ENCODE measurements around the gene PDGFA.

Gene PDGFA

DNA sequence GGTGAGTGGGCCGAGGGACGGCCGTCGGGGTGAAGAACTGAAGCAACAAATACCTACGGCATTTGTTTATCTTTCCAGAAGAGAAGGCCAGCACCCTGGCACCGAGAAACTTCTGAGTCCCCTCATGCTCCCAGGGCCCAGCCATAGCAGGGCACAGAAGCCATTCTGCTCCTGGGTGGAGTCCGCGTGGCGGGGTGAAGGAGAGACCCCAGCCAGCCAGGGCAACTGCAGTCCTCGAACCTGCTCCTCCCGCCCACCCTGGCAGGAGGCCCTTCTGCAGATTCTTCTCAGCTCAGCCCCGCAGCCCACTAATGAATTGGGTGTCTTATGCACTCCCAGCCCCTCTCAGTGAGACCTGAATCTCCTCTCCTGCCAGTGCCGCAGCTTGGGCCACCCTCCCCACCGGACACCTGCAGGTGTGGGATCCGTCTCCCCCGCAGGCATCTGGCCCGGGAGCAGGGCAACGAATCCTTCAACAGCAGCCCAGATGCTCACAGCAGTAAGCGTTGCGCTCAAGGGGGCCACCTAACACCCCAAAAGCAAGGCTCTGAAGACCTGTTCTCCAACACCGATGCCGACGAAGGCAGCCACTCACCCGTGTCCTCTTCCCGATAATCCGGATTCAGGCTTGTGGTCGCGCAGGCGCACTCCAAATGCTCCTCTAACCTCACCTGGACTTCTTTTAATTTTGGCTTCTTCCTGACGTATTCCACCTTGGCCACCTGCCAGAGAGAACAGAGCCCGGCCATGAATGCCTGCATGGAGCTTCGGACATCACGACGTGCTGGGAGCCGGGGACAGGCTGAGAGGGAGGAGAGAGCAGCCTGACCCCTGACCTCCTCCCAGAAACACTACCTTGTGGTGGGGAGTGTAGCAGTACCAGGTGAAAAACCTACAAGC lies 18.9 kb downstream of the PDGFA start:
- FAIRE-seq = no peak

DNA sequence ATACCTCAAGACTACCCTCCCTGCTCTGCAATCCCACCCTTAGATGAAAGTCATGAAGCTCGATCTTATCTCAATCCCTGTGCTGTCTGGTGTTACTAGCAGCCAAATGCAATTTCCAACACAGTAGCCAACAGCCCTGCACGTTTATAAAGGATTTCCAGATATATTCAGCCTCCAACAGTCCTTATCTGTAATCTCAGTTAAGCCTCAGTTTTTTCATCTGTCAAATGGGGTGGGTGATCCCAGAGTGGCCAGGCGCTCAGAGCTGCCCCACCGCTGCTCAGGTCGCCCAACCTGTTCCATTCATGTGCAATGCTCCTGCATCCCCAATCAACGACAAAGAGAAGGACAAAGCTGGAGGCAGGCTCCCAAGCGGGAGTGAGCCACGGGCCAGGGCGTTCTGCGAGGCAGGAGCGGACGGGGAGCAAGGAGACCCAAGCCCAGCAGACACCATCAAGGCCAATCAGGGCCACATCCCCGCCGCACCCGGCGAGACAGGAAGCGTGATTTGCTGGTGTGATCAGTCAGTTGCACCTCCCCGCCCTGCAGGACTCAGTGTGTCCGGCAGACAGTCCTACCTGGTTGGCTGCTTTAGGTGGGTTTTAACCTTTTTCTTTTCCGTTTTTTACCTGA lies 19.7 kb downstream of the PDGFA start:
- no peak for FAIRE-seq

DNA sequence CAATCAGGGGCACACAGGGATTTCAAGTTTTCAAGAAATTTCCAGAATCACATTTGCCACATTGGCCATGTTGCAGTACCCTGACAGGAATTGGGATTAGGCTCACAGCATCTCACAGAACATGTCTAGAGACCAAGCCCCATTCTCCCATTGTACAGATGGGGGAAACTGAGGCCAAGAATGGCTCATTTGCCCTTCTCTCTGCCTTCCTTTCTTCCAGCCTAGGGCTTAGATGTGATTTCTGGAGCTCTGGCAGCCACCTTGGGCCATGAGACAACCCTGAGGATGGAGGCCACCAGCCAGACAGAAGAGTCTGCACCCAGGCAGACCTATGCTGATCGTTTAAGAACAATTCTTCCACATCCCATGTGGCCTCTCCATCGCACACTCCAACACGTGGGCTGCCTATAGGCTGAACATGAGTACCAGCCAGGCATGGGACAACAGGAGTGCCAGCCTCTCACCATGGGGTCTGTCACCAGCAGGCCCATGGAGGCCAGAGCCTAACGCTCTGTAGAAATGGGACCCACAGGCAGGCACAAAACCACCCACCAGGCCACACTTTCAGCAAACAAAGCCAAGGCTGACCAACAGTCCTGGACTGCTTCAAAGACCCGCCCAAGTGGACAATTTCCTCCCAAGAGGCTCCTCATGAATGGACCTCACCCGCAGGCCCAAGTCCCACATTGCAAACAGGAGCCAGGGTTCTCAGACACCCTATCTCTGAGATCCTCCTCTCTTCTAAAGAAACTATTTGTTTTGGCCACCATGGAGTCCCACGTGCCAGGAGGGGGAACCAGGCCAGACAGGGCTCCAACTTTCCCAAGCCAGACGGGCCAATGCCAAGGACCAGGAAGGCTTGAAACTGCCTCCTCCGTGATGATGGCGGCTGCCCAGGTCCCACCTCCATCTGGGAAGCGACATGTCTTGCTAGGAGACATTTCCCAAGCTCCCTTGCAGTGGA lies 20.7 kb downstream of the PDGFA start:
- FAIRE-seq = no peak

DNA sequence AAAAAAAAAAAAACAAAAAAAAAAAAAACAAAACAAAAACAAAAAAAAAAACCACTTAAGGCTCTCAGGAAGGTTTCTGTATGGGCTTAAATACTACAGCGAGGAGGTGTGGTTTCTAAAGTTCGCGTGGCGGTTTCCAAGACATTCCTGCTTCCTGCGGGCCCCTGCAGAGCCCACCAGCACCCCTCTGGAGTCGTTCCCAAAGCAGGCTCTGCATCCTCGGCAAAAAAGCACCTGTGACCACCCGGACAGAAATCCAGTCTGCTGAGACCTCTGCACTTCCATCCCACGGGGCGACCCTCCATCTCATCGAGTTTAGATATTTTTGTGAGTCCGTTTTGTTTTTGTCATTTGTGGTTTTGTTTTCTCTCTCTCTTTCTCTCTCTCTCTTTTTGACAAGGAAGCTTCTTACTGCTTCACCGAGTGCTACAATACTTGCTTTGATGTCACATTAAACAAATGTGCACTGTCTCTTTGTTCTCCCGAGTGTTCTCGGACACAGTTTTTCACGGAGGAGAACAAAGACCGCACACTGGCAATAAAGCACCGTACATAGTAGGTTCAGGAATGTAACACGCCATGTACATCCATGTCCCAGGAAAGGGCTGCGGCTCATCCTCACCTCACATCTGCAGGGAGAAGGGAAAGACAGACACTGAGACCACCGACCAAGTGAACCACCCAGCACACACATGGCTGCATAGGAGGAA lies 21.5 kb downstream of the PDGFA start:
- no peak for FAIRE-seq

DNA sequence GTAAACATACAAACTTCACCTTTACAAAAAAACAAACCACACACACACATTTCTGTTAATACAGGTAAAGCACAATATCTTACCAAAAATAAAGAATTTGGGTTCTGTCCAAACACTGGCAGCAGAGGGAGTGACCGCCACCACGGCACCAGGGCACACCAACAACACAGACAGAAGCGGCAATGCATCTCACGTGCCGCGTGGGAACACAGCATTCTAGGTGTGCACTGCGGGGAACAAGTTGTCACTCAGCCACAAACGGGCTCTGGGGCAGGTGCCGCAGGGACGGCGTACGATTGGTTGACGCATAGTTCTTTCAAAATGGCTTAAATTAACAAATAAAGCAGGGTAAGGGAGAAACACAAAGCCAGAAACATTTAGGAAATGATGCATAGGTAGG lies 22.3 kb downstream of the PDGFA start:
- FAIRE-seq = no peak

DNA sequence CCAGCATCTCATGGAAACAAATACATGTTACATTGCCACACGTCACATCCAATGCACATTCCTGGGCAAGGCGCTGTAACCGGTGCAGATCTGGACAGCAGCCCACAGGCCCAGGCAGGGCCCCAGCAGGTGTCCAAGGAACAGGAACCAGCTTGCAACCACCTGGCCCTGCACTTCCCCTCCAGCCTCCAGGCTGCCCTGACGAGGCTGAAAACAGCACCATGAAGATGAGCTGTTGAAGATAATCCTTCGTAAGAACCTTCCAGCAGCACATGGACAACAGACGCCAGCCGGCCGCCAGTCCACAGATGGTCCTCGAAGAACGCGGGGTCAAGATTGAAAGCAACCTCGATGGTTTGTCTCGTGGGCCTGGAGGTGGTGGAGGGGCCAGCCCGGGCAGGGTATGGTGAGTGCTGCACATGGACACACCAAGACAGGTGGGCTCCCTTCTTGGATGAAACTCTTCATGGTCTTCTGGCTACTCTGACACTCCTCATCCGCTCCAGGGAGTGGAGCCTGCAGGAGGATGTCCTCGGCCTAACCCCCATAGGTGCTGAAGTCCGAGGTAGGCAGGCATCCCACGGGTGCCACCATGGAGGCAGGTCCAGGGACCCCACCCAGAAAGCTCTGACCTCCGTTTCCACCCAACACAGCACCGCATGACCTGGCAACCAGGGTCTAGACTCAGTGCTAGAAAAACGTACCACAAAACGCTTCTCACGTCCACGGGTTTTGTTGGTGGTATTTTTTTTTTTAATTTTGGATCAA lies 22.9 kb downstream of the PDGFA start:
- FAIRE-seq = no peak

DNA sequence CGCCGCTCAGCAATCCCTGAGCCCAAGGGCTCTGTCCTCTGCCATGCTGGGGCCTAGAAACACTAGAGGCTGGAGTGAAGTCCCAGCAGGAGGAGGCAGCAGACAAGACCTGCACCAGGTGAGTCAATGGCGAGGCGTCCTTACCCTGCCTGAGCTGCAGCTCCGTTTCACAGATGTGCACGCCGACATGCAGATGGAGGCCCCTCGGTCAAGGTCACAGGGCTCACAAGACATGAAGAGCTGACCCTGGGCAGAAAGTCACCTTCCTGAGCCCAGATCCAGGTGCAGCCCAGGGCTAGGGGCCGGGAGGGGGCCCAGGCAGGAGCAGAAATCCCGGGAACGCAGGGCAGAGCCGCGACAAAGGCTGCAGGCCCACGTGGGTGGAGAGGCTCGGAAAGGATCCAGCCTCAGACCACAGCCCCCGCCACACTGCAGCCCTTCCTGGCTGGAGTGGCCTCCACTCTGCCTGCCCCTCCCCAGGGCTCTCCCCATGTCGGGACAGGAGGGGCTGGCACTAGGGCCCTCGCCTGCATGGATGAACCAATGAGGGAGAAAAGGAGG lies 23.8 kb downstream of the PDGFA start:
- FAIRE-seq = no peak

DNA sequence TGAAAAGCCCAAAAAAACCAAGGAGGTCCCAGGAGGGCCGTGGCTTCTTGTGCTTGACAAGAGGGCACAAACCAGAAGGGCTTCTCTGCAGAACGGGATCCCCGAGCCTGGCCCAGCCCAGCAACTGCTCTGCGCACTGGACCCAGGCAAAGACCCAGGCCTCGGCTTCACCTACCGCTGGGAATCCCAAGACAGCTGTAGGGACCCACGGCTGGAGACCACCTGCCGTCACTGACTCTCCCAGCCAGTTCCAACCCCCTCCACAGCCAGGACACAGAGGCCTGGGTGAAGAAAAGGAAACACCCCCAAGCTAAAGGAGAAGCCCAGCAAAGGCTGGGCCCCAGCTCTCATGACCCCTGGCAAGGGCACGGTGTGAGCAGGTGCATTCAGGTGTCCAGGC lies 24.3 kb downstream of the PDGFA start:
- FAIRE-seq = no peak

DNA sequence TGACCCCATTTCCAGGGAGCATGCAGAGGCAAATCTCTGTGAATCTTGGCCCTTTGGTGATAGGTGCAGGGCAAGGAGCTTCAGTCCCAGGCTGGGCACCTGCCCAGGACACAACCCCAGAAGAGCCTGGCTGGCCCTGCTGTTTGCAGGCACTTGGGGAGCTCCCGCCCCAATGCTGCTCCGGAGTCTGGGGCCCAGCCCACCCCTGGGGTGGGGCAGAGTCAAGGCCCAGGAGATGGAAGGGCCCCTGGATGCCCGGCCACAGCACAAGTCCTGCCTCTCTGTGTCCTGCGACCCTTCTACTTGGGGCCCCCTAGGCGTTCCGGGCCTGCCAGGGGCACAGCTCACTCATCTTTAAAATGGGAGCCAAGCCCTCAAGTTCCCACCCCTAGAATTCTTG lies 24.7 kb downstream of the PDGFA start:
- no peak for FAIRE-seq

DNA sequence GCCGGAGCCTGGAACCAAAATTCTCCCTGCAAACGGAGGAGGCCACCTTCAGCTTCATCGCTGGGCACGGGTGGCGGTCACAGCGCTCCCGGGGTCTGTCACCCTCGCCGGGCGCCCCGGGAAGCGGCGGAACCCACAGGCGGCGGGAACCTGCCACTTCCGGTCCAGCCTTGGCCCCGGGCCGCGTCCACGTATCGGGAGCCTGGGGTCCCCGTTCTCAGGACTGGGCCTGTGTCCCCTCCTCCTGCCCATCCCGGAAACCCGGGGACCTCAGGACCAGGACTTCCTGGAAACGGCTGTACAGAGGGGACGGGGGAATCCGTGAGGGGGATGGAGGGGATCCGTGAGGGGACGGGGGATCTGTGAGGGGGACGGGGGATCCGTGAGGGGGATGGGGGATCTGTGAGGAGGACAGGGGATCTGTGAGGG lies 25.4 kb downstream of the PDGFA start:
- FAIRE-seq = no peak

DNA sequence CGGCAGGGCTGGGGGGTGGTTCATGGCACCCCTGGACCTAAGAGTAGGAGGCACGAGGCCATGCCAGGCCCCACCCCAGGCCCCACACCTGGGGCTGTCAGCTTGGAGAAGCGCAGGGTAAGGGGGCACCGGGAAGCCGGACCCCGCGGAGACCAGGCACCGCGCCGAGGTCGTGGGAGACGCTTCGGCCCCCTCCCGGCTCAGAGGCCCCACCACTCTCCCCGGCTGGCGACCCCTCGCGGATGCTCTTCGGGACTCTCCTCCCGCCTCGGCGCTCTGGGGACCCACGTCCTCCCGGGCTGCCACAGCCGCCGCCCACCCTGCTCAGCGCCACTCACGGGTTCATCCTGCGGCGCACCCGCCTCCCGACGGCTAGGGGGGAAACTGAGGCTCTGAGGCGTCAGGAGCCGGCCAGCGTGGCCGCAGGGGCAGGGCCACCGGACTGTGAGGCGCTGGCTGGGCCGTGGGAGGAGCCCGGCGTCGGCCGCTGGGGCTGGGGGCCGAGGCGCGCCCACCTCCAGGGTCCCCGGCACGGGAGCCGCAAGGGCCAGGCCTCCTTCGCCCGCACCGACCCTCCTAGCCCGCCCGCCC lies 25.9 kb downstream of the PDGFA start:
- no peak for FAIRE-seq

DNA sequence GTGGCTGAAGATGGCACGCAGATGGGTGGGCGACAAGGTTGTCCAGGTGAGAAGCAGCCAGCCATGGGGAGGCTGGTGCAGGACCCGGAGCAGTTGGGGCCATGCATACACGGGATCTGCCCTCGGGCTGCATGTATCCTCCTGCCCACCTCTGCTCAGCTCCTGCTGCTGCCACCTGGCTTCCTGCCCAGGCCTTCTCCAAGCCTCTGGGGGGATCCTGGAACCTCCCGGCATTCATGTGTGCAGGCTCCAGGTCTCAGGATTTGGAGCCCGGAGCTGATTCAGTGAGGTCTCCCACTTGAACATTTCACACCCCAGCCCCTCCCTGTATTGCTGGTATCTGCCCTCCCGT lies 27.0 kb downstream of the PDGFA start:
- no peak for FAIRE-seq

DNA sequence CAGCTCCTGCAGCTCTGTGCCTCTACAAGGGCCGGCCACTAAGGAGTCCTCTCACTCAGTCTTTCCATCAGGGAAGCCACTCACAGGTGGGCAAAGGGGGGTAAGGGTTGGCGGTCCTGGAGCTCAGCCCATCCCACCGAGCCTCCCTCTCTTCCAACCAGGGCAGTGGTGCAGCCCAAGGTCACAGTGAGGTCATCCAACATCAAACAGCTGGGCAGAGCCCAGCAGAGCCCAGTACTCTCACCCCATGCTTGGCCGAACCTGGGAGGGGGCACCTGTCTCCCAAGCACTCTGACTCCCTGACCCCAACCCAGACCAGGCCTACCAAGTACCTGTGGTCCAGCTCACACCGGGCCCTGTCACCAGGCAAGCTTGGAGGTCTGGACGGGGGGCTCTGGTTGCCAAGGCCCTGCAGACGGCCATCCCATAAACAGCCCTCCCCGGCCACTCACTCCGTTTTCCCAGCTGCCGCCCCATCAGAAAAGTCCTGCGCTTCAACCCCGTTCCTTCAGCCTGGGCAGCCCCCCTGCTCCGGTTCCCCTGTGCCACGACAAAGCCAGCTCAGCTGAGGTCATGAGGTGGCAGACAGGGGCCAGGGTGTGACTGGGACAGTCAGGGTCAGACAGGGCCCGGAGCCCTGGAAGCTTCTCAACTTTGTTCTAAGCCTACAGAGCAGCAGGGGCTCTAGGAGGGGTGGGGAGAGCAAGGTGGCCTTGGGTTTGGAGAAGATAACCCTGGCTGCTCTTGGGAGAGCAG lies 27.5 kb downstream of the PDGFA start:
- FAIRE-seq = no peak

DNA sequence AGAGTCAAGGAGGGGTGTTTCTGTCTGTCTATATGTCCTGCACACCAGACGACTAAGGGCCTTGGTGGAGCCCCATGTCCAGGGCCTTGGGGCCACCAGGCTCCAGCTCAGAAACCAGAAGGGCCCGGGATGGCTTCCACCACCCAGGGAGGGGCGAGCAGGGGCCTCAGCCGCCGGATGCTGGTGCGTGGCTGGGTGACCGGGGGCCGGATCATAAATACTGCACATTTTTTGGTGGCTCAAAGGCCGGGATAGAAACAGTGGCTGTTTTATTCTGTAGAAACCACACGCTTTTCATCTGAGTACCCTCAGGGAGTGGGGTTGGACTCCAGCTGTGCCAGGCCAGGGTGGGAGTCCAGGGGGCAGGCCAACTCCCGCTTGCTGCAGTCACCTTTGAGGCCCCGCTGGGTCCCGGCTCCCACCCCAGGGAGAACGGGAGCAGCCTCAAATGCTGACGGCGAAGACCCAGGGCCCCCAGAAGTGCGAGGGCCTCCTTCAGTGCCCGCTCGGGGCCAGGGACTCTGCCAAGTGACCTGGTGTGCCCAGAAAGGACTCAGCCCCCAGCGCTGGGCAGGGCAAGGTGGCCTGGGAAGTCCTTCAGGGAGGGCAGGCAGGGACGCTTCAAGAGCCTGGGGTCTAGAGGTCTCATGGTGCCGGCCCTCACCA lies 28.2 kb downstream of the PDGFA start:
- FAIRE-seq = no peak

DNA sequence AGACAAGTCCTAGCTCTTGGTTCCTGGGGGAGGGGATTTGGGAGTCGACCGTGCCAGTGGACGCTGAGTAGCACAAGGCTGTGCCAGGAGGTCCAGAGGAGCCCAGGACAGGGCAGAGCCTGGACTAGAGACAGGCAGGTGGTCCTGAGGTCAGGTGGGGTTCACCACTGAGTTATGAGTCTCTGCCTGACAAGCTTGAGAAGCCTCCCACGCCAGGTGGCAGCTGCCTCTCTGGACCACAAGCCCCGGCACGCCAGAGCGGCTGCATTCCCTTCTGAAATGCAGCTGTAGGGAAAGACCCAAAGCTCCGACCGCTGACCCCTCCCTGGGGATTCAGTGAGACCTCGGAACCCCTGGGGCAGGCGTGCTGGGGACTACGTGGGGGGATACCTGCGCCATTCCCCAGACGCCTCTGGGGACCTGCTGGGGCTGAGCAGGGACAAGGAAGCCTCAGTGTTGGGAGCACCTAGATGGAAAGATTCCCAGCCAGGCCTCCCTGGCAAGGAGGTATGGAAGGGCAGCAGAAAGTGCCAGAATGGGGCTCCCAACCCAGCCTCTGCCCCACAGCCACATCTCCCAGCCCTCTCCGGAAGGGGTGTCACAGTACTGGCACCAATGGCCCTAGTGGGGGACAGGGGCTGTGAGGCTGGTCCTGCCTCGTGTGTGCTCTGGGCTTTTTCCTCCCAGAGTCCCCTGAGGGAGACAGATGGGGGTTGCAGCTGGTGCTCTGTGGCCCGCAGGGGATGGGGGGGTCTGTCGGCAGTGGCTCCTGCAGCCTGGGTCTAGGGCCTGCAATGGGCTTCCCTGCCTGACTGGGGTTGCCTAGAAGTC lies 29.0 kb downstream of the PDGFA start:
- no peak for FAIRE-seq

DNA sequence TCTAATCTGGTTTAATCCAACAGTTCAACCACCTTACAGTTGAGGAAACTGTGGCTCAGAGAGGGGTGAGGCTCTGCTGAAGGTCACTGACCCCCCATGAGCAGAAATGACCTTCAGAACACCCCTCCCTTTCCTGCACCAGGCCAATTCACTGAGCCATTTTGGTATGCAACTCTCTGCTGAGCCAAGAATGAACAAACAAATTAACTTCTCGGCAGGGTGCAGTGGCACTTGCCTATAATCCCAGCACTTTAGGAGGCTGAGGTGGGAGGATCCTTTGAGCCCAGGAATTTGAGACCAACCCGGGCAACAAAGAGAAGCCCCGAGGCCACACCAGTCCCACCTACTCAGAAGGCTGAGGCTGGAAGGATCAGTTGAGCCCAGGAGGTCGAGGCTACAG lies 29.8 kb downstream of the PDGFA start:
- FAIRE-seq = no peak

DNA sequence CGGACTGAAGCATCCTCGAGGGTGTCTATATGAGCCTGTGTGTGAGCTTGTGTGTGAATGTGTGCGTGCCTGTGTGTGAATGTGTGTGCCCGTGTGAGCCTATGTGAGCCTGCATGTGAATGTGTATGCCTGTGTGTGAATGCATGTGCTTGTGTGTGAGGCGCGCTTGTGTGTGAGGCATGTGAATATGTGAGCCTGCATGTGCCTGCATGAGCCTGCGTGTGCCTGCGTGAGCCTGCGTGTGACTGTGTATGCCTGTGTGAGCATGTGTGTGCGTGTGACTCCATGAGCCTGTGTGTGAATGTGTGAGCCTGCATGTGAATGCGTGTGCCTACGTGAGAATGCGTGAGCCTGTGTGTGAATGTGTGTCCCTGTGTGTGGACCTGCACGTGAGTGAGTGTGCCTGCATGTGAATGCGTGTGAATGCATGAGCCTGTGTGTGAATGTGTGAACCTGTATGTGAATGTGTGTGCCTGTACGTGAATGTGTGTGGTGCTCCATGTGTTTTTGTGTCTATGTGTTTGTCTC lies 33.4 kb downstream of the PDGFA start:
- no peak for FAIRE-seq

All from G401.6 (cell line).